Pancreas (tissue), 10 donors: ENCODE data around the gene PRDM12. TPM values are rescaled to one million over a fixed set of nuclear protein-coding genes. Genes with fewer than 3 reads are reported as not detected.
A peak's percentile ranks its signal among the peaks of the same experiment; 100 is the strongest.

Experiments used
- ATAC-seq, 4 donors: fragments of 200-7000 bp; cut with Tn5 transposase; one replicate each; pipeline versions ENCODE4 v1.8.0 to v1.9.1; 2020; ENCODE audit warnings: mild to moderate bottlenecking in 4 of 4, moderate library complexity in 4 of 4
- DNase-seq, 6 donors: peaks; one replicate each; pipeline ENCODE4 v3.0.0-alpha.2; 2020
- FAIRE-seq: peaks from 2 replicates; lab custom pipeline; 2012; peaks lifted over from hg19 to GRCh38; lab: Jason Lieb, UNC
- H3K27ac ChIP-seq, 4 donors: fragments of 200-600 bp; sonication (generic); 1 replicate in 3 of 4; 2 replicates in 1 of 4; pipeline versions ENCODE4 v1.5.0 to v1.8.0; 2020
- H3K27me3 ChIP-seq, 4 donors: fragments of 200-600 bp; one replicate each; pipeline ENCODE4 v1.8.0; 2021
- H3K36me3 ChIP-seq, 3 donors: fragments of 200-600 bp; sonication (generic) in 1 of 3; one replicate each; pipeline versions ENCODE4 v1.5.0 to v1.8.0; 2020 to 2021
- H3K4me1 ChIP-seq, 3 donors: fragments of 200-600 bp; one replicate each; pipeline ENCODE4 v1.8.0; 2021
- H3K4me3 ChIP-seq, 4 donors: fragments of 200-600 bp; sonication (generic) in 2 of 4; one replicate each; pipeline versions ENCODE4 v1.5.0 to v1.8.0; 2020 to 2021
- H3K9me3 ChIP-seq, 4 donors: fragments of 200-600 bp; one replicate each; pipeline ENCODE4 v1.8.0; 2021
- CTCF ChIP-seq, 4 donors: fragments of 200-600 bp; sonication (generic) in 3 of 4; IDR thresholded peaks; one replicate each; pipeline versions ENCODE4 v1.5.0 to v1.8.0; 2021; ENCODE audit warnings: antibody characterized with exemption in 4 of 4
- WGBS, 2 donors: extraction: QIAGEN DNeasy Blood & Tissue Kit; methylation state at CpG; one replicate each; pipeline ENCODE4 v1.1.7; 2013; 5-methylcytosine and 5-hydroxymethylcytosine counted together
- intact Hi-C, 3 donors: fragments of 100-400 bp; cut with DNase I; formaldehyde crosslinking; loops; one replicate each; pipeline versions ENCODE4 v1.11.1 to v1.14.2; 2022
- polyA plus RNA-seq, 2 donors: library from polyadenylated mRNA; stranded (reverse); fragments of 200-250 nt; gene quantifications; one replicate each; pipeline ENCODE4 v1.2.3, GENCODE V29; 2013
- total RNA-seq, 6 donors: library from RNA; stranded (reverse); fragmentation: NEBNext Ultra II Directional in 4 of 6; extraction: Animal tissue kit (Norgen Biotek cat#: 25700) in 4 of 6; gene quantifications; one replicate each; pipeline versions ENCODE4 v1.2.1 to v1.2.4, GENCODE V29; 2021 to 2023
- donor health status: healthy with polysubstance abuse.
- donor health status: DM: no; HTN: no; CAD: no; lungs with moderate emphysema.
- donor health status: DM: no; HTN: no; CAD: no.
- donor health status: control.
- donor health status: control.
- donor health status: Bipolar disorder and iron deficiency.
- donor health status: DM: yes; HTN: yes; CAD: no.
- donor health status: DM: no; HTN: no; CAD: no.
- donor health status: DM: no; HTN: no; CAD: no.
- donor health status: DM: yes; HTN: yes; CAD: no.

The PRDM12 gene
- total and polyA plus RNA-seq, 8 donors = 0.02 to 0.06 (median 0.06) TPM; not detected in 5

- no peak for TF ChIP-seq CTCF (IDR thresholded peaks at IDR 0.05)
- Histone ChIP-seq H3K36me3 (peaks cover 0 to 19% (median 16%) of the 10 kb centered on the region in 3 donors), H3K4me3 (no peak overlapping the region), H3K27ac (no peak overlapping the region), H3K27me3 (no peaks in the 10 kb centered on the region), H3K9me3 (no peaks in the 10 kb centered on the region), H3K4me1 (peaks cover 10 to 12% (median 11%) of the 10 kb centered on the region in 3 donors)
- ATAC-seq = peak in 1 of 4 donors; percentile 23
- intact Hi-C loops = loop anchor here in 1 of 3 donors (10.0 kb wide), 1 partner anchor 346 kb away; no protein-coding TSS in a partner anchor
- DNase-seq = no peak
- WGBS, 2 donors = 17 to 20% methylated on average over 3 of the region's 3 CpGs
- FAIRE-seq = no peak
These were observed 34.1 kb downstream of the PRDM12 start for GRCh38 chr9:130698514-130698913.

DNA sequence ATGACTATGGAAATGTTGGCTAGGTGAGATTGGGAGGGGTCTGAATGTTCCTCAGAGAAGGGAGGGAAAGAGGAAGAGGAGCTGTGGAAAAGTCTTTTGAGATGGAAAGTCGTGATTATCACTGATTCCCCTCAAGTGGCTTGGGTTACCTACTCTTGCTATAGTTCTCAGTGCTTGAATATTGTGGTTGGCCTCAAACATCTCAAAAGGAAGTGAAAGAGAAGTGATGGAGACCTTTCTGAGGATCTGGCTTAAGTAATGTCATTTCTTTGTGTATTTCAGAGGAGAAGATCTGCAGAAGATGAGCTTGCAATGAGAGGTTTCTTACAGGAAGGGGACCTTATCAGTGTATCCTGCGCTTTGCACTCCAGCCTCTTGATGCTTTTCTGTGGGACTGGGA is 34.7 kb downstream of the PRDM12 start:
- no peak for FAIRE-seq
- DNase-seq = no peak
- no peaks in the 10 kb centered on the region for H3K9me3 ChIP-seq
- no peak for ATAC-seq
- H3K4me1 ChIP-seq = peaks cover 10 to 12% (median 11%) of the 10 kb centered on the region in 3 donors
- TF ChIP-seq CTCF (IDR thresholded peaks at IDR 0.05) = no peak
- H3K27me3 ChIP-seq = no peaks in the 10 kb centered on the region
- WGBS, 2 donors = 85 to 92% methylated on average over 2 of the region's 2 CpGs
- no peak overlapping the region for H3K27ac ChIP-seq
- no peak overlapping the region for H3K4me3 ChIP-seq
- intact Hi-C loops = loop anchor here in 1 of 3 donors (10.0 kb wide), 1 partner anchor 346 kb away; no protein-coding TSS in a partner anchor
- H3K36me3 ChIP-seq = peaks cover 4 to 24% (median 21%) of the 10 kb centered on the region in 3 donors

GRCh38 chr9:130701059-130702022 is 36.9 kb downstream of the PRDM12 start:
- Histone ChIP-seq H3K27ac (no peak overlapping the region), H3K4me1 (peaks cover 0 to 7% (median 0%) of the 10 kb centered on the region in 3 donors), H3K9me3 (no peaks in the 10 kb centered on the region), H3K4me3 (no peak overlapping the region), H3K36me3 (peaks cover 5 to 30% (median 21%) of the 10 kb centered on the region in 3 donors), H3K27me3 (no peaks in the 10 kb centered on the region)
- no peak for FAIRE-seq
- TF ChIP-seq CTCF (IDR thresholded peaks at IDR 0.05) = peak; percentile 85 to 92 (median 88)
- DNase-seq = peak; percentile 55 to 89 (median 76)
- intact Hi-C loops = loop anchor here in 2 of 3 donors (10.0 kb wide), 2 partner anchors 163 to 343 kb away; no protein-coding TSS in a partner anchor
- ATAC-seq = peak; percentile 81 to 97 (median 94)
- WGBS, 2 donors = 57 to 60% methylated on average over 13 of the region's 13 CpGs

DNA sequence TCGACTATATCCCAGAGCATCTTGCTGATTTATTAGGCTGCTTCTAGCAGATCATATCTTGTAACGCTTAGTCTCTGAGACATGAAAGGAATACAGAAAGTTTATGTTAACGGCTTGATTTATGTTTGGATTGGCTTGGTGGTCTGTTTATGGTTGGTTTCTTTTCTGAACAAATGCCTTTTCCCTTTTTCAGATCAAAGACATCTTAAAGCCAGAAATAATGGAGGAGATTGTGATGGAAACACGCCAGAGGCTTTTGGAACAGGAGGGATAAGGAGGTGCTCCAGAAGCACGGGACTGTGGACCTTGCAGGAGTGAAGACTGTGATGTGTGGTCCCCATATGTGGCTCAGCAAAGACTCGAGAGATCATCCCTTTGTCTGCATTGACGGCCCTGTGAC is 39.1 kb downstream of the PRDM12 start:
- Histone ChIP-seq H3K36me3 (peaks cover 5 to 23% (median 21%) of the 10 kb centered on the region in 3 donors), H3K27ac (no peak overlapping the region), H3K4me3 (no peak overlapping the region), H3K27me3 (no peaks in the 10 kb centered on the region), H3K9me3 (no peaks in the 10 kb centered on the region), H3K4me1 (peaks cover 0 to 3% (median 0%) of the 10 kb centered on the region in 3 donors)
- no peak for FAIRE-seq
- ATAC-seq = no peak
- intact Hi-C loops = loop anchor here in 2 of 3 donors (10.0 kb wide), 2 partner anchors 161 to 341 kb away; no protein-coding TSS in a partner anchor
- no peak for TF ChIP-seq CTCF (IDR thresholded peaks at IDR 0.05)
- 81 to 86% methylated on average over 7 of the region's 7 CpGs for WGBS, 2 donors
- DNase-seq = no peak
